TTC549 (cell line): ENCODE measurements around the gene KMT5C.

Experiments used
- FAIRE-seq: peaks from 2 replicates; lab custom pipeline; 2012; peaks lifted over from hg19 to GRCh38; lab: Jason Lieb, UNC

Gene KMT5C

DNA sequence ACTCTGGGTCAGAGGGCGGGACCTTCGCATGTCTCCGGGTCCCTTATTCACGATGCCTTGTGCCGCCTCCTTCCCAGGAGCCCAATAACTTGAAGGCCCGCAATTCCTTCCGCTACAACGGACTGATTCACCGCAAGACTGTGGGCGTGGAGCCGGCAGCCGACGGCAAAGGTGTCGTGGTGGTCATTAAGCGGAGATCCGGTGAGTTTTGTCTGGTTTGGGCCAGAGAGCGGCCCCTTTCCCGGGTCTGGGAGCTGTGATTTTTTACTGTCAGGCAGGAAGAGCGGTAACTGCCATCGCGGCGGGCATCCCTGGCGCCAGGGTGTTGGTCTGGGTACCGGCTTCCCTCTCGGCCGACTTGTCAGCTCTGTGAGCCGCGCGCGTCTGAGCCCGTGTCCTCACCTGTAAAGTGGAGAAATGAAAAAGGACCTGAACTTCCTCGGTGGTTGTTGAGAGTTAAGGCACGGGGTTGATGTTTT lies 46.9 kb downstream of the KMT5C start:
- no peak for FAIRE-seq

DNA sequence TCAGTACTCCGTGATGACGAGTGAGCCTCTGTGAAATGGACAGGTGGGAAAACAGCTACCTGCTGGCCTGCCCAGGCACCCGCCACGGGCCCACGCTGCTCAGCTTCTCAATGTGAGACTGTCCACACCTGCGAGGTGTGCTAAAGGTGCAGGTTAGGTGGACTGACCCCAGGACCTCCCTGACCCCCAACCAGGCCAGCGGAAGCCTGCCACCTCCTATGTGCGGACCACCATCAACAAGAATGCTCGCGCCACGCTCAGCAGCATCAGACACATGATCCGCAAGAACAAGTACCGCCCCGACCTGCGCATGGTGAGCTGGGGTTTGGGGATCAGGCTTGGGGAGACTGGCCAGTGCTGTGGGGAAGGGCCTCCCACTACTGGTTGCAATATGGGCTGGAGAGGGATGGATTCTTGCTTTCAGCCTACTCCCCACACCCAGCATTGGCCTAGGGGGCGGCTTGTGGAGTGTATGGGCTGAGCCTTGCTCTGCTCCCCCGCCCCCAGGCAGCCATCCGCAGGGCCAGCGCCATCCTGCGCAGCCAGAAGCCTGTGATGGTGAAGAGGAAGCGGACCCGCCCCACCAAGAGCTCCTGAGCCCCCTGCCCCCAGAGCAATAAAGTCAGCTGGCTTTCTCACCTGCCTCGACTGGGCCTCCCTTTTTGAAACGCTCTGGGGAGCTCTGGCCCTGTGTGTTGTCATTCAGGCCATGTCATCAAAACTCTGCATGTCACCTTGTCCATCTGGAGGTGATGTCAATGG lies 48.2 kb downstream of the KMT5C start:
- FAIRE-seq = no peak

DNA sequence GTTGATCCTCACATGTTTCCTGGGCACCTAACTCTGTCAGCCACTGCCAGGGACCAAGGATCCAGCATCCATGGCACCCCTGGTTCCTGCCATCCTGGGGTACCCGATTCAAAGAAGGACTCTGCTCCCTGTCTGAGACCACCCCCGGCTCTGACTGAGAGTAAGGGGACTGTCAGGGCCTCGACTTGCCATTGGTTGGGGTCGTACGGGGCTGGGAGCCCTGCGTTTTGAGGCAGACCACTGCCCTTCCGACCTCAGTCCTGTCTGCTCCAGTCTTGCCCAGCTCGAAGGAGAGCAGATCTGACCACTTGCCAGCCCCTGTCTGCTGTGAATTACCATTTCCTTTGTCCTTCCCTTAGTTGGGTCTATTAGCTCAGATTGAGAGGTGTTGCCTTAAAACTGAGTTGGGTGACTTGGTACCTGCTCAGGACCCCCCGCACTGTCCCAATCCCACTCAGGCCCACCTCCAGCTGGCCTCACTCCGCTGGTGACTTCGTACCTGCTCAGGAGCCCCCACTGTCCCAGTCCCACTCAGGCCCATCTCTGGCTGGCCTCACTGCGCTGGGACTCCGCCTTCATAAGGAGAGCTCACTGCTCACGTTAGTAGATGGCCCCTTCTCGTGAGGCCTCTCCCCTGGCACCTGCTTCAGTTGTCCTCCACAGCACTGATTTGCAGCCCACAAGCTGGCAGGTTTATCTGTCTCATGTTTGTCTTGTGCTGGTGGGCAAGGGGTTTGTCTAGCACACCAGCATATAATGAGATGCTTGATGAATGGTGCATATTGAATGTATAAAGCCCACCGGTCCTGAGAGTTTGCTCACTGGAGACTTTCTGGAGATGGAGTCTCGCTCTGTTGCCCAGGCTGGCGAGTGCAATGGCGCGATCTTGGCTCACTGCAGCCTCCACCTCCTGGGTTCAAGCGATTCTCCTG lies 50.0 kb downstream of the KMT5C start:
- FAIRE-seq = no peak

DNA sequence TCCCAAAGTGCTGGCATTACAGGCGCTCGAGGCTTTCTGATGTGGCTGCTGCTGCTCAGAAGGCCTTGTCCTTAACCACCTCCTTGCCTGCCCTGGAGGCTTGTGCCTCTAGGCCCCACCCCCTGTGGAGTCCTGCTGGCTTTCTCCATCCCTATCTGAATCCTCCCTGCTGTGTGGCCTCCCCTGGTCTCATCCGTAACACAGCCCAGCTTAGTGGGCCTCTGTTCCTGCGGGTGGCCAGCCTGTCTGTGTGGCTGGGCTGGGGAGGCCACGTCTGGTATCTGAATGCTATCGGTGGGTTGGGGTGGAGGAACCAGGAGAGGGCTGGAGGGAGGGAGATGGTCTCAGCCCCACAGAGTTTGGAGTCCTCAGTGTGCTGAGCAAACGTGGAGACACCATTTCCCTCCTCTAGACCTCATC lies 50.8 kb downstream of the KMT5C start:
- no peak for FAIRE-seq

DNA sequence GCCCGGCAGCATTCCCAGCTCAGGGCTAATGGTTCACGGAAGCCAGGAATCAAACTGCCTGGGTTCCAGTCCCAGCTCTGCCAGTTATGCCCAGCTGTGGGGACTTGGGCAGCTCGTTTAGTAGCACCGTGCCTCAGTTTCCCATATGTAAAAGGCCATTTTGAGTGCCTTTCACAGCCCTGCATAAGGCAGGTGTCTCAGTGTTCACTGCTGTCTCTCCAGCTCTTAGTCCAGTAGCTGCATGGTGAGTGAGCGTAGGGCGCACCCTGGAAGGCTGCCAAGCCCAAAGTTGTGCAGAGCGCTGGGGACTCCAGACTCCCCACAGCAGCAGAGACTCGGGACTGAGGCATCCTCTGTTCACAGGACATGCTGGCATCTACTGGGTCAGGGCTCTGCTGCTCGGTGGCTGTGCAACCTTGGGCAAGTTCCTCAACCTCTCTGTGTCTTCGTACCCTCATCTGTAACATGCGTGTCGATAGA lies 51.6 kb downstream of the KMT5C start:
- no peak for FAIRE-seq

DNA sequence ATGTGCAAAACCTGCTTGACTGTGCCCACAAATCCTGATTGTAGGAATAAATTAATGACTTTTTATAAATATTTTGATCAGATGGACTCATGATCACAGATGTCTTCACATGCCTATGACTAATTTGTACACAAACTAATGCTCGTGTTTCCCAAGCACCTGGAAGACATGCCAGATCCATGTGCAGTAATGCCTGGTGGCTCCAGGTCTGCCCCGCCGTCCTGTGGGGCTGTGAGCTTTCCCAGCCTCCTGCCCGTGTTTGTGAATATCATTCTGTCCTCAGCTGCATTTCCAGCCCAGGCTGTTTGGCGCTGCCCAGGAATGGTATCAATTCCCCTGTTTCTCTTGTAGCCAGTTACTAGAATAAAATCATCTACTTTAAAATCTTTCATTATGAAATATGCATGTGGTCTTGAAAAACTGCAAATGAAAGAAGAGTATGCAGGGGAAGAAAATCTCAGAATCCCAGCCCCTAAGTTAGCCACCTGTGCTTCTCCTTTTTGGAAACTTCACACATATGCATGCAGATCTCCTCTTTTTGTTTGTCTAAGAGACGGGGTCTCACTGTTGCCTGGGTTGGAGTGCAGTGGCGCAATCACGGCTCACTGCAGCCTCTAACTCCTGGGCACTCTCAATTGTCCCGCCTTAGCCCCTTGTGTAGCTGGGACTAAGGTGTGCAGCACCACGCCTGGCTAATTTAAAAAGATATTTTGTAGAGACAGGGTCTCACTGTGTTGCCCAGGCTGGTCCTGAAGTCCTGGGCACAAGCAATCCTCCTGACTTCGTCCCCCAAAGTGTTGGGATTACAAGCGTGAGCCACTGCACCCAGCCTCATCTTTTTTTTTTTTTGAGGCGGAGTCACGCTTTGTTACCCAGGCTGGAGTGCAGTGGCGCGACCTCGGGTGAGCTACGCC lies 52.3 kb downstream of the KMT5C start:
- FAIRE-seq = no peak

DNA sequence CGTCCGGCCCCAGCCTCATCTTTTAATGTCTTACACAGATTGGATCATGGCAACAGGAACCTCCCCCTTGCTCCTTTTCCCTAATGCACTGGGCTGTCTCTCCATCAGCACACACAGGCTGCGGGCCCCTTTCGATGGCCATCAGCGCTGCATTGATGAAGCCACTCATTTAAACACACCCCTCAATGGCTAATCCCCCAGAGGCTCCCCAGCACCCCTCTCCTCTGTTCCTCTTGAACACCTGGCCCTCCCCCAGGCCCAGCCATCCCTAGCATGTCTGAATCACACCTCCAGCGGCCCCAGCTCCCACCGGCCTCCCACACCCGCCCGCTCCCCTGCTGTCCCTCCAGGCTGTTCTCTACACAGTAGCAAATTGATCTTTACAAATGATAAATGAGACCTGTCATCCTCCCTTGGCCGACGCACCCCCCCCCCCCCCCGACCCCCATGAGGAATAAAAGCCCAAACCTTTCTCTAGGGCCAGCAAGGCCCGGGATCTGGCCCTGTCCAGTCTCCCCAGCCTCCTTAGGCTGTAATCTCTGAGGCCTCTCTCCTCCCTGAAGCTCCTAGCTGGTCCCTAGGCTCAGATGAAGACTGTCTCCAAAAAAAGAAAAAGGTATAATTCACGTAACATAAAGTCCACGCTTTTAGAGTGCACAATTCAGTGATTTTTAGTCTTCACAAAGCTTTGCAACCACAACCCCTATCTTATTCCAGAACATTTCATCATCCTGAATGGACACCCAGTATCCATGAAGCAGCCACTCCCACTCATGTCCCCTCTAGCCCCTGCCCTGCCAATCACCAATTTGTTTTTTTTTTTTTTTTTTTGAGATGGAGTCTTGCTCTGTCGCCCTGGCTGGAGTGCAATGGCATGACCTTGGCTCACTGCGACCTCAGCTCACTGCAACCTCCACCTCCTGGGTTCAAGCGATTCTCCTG lies 53.4 kb downstream of the KMT5C start:
- FAIRE-seq = no peak
